Thyroid gland (tissue), 4 donors: ENCODE measurements around the gene CHMP4A. TPM values are rescaled to one million over a fixed set of nuclear protein-coding genes. Genes with fewer than 3 reads are reported as not detected.

ENCODE experiments used
- DNase-seq, 2 donors: peaks; one replicate each; pipeline ENCODE4 v3.0.0-alpha.2; 2019
- H3K27ac ChIP-seq, 3 donors: fragments of 200-600 bp; sonication (generic); 1 replicate in 2 of 3; 2 replicates in 1 of 3; pipeline ENCODE4 v1.5.1; 2016 to 2019; ENCODE audit warnings: mild to moderate bottlenecking in 1 of 3, moderate library complexity in 1 of 3
- H3K27me3 ChIP-seq: fragments of 200-600 bp; sonication (generic); one replicate; pipeline ENCODE4 v1.5.1; 2019
- H3K36me3 ChIP-seq, 2 donors: fragments of 200-600 bp; sonication (generic); one replicate each; pipeline ENCODE4 v1.5.1; 2016 to 2019
- H3K4me1 ChIP-seq, 2 donors: fragments of 200-600 bp; sonication (generic); one replicate each; pipeline ENCODE4 v1.5.1; 2017 to 2019
- H3K4me3 ChIP-seq, 3 donors: fragments of 200-600 bp; sonication (generic); replicated peaks in 1 of 3; 1 replicate in 2 of 3; 2 replicates in 1 of 3; pipeline ENCODE4 v1.5.1; 2016; ENCODE audit warnings: mild to moderate bottlenecking in 1 of 3
- H3K9me3 ChIP-seq: fragments of 200-600 bp; sonication (generic); one replicate; pipeline ENCODE4 v1.5.1; 2017
- CTCF ChIP-seq, 6 experiments: fragments of 200-600 bp in 3 of 6; fragments of 450-650 bp in 3 of 6; sonication (generic) in 3 of 6; IDR thresholded peaks; one replicate each; pipeline ENCODE4 v1.5.1; 2016 to 2019; ENCODE audit warnings: antibody characterized with exemption in 6 of 6, mild to moderate bottlenecking in 2 of 6, inconsistent platforms in 1 of 6, moderate library complexity in 1 of 6
- POLR2A ChIP-seq, 2 donors: fragments of 450-650 bp; IDR thresholded peaks; one replicate each; pipeline ENCODE4 v1.6.1; 2017; ENCODE audit warnings: antibody characterized with exemption in 2 of 2, mild to moderate bottlenecking in 2 of 2, moderate library complexity in 1 of 2
- WGBS, 2 donors: methylation state at CpG; one replicate each; pipeline ENCODE4 v1.1.5; 2017; 5-methylcytosine and 5-hydroxymethylcytosine counted together
- intact Hi-C: fragments of 100-400 bp; cut with DNase I; formaldehyde crosslinking; loops from one replicate; pipeline ENCODE4 v1.15.1; 2023
- total RNA-seq, 4 donors: library from RNA; depleted of rRNA; stranded (reverse); fragments of >200 nt; gene quantifications; one replicate each; pipeline ENCODE4 v1.2.3, GENCODE V29; 2016

Gene CHMP4A
- total RNA-seq, 4 donors from 2014 or later: 26.5 to 60.2 (median 46.2) TPM

- WGBS, 2 donors: 74 to 79% methylated on average over 4 of the region's 4 CpGs
- Histone ChIP-seq H3K27ac (no peak overlapping the region), H3K9me3 (no peaks in the 10 kb centered on the region), H3K27me3 (no peaks in the 10 kb centered on the region), H3K4me3 (no peak overlapping the region), H3K4me1 (peaks cover 15 to 16% of the 10 kb centered on the region in 2 donors), H3K36me3 (no peaks in the 10 kb centered on the region)
- intact Hi-C loops: no loop called here
- no peak for TF ChIP-seq POLR2A (IDR thresholded peaks at IDR 0.05)
- TF ChIP-seq CTCF (IDR thresholded peaks at IDR 0.05): no peak
- no peak for DNase-seq
Observed at GRCh38 chr14:24256960-24257359, 43.7 kb upstream of the CHMP4A start.

- H3K36me3 ChIP-seq: no peaks in the 10 kb centered on the region
- peaks cover 15 to 16% of the 10 kb centered on the region in 2 donors for H3K4me1 ChIP-seq
- no peak for DNase-seq
- 93 to 98% methylated on average over 11 to 12 of the region's 12 CpGs for WGBS, 2 donors
- no peak overlapping the region for H3K27ac ChIP-seq
- no peaks in the 10 kb centered on the region for H3K9me3 ChIP-seq
- TF ChIP-seq POLR2A (IDR thresholded peaks at IDR 0.05) (no peak), CTCF (IDR thresholded peaks at IDR 0.05) (no peak)
- no peak overlapping the region for H3K4me3 ChIP-seq
- no peaks in the 10 kb centered on the region for H3K27me3 ChIP-seq
- intact Hi-C loops: no loop called here
Observed at GRCh38 chr14:24255931-24256711, 42.8 kb upstream of the CHMP4A start.

- no peak for DNase-seq
- Histone ChIP-seq H3K9me3 (no peaks in the 10 kb centered on the region), H3K4me3 (no peak overlapping the region), H3K4me1 (peaks cover 15 to 16% of the 10 kb centered on the region in 2 donors), H3K27me3 (no peaks in the 10 kb centered on the region), H3K27ac (no peak overlapping the region), H3K36me3 (no peaks in the 10 kb centered on the region)
- intact Hi-C loops: no loop called here
- TF ChIP-seq CTCF (IDR thresholded peaks at IDR 0.05) (no peak), POLR2A (IDR thresholded peaks at IDR 0.05) (no peak)
- WGBS, 2 donors: 93% methylated on average over 7 to 8 of the region's 8 CpGs
Observed at GRCh38 chr14:24255438-24255837, 42.1 kb upstream of the CHMP4A start.

- Histone ChIP-seq H3K27me3 (no peaks in the 10 kb centered on the region), H3K9me3 (no peaks in the 10 kb centered on the region), H3K4me3 (no peak overlapping the region), H3K4me1 (peaks cover 13% of the 10 kb centered on the region in 2 donors), H3K36me3 (no peaks in the 10 kb centered on the region), H3K27ac (no peak overlapping the region)
- 95% methylated on average over 15 to 16 of the region's 19 CpGs for WGBS, 2 donors
- TF ChIP-seq POLR2A (IDR thresholded peaks at IDR 0.05): no peak
- no peak for TF ChIP-seq CTCF (IDR thresholded peaks at IDR 0.05)
- no peak for DNase-seq
- intact Hi-C loops: no loop called here
Observed at GRCh38 chr14:24254630-24255392, 41.5 kb upstream of the CHMP4A start.

- intact Hi-C loops: no loop called here
- DNase-seq: no peak
Observed at GRCh38 chr14:24253936-24254335, 40.6 kb upstream of the CHMP4A start.

More at GRCh38 chr14:24253936-24254335, 40.6 kb upstream of the CHMP4A start:
- H3K36me3 ChIP-seq: no peaks in the 10 kb centered on the region
- no peak overlapping the region for H3K27ac ChIP-seq
- no peak for TF ChIP-seq CTCF (IDR thresholded peaks at IDR 0.05)
- TF ChIP-seq POLR2A (IDR thresholded peaks at IDR 0.05): no peak
- no peaks in the 10 kb centered on the region for H3K9me3 ChIP-seq
- no peak overlapping the region for H3K4me3 ChIP-seq
- 92% methylated on average over 7 of the region's 7 CpGs for WGBS, 2 donors
- peaks cover 4% of the 10 kb centered on the region in 2 donors for H3K4me1 ChIP-seq
- H3K27me3 ChIP-seq: no peaks in the 10 kb centered on the region
